ENCODE data around the gene LGALS1. TPM values are rescaled to one million over a fixed set of nuclear protein-coding genes. Genes with fewer than 3 reads are reported as not detected.

The LGALS1 gene
- total RNA-seq, 1 donor: 3,707 TPM

GRCh38 chr22:37704645-37705044 is 29.2 kb downstream of the LGALS1 start:
- H3K4me3 ChIP-seq (ENCODE audit: low read depth, low read length): no peak overlapping the region
- TF ChIP-seq, protein P1, sequence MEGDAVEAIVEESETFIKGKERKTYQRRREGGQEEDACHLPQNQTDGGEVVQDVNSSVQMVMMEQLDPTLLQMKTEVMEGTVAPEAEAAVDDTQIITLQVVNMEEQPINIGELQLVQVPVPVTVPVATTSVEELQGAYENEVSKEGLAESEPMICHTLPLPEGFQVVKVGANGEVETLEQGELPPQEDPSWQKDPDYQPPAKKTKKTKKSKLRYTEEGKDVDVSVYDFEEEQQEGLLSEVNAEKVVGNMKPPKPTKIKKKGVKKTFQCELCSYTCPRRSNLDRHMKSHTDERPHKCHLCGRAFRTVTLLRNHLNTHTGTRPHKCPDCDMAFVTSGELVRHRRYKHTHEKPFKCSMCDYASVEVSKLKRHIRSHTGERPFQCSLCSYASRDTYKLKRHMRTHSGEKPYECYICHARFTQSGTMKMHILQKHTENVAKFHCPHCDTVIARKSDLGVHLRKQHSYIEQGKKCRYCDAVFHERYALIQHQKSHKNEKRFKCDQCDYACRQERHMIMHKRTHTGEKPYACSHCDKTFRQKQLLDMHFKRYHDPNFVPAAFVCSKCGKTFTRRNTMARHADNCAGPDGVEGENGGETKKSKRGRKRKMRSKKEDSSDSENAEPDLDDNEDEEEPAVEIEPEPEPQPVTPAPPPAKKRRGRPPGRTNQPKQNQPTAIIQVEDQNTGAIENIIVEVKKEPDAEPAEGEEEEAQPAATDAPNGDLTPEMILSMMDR (IDR thresholded peaks at IDR 0.05; ENCODE audit: insufficient read depth, low read depth, low read length): no peak
- no peak for DNase-seq (ENCODE audit: low read depth)

GRCh38 chr22:37705205-37705604 is 29.8 kb downstream of the LGALS1 start:
- no peak overlapping the region for H3K4me3 ChIP-seq (ENCODE audit: low read depth, low read length)
- DNase-seq (ENCODE audit: low read depth): no peak
- TF ChIP-seq, protein P1 (IDR thresholded peaks at IDR 0.05; ENCODE audit: insufficient read depth, low read depth, low read length): no peak

- TF ChIP-seq, protein P1 (IDR thresholded peaks at IDR 0.05; ENCODE audit: insufficient read depth, low read depth, low read length): no peak
- no peak for DNase-seq (ENCODE audit: low read depth)
- no peak overlapping the region for H3K4me3 ChIP-seq (ENCODE audit: low read depth, low read length)
Measured at GRCh38 chr22:37708580-37709444, 33.4 kb downstream of the LGALS1 start.

DNA sequence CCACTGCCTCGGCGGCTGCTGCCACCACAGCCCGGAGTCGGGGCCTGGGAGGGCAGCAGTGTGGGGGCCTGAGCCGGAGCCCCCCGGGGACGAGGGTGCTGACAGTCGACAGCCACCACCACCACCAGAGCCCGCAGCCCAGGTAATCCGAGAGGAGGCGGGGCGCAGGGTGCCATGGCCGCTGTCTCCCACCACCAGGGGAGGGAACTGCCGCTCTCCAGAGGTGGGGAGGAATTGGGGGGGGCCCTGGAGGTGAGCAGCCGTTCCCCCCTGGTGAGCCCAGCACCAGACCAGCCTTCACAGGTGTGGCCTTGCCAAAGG is 34.0 kb downstream of the LGALS1 start:
- no peak for DNase-seq (ENCODE audit: low read depth)
- H3K4me3 ChIP-seq (ENCODE audit: low read depth, low read length): no peak overlapping the region
- TF ChIP-seq, protein P1 (IDR thresholded peaks at IDR 0.05; ENCODE audit: insufficient read depth, low read depth, low read length): no peak

DNA sequence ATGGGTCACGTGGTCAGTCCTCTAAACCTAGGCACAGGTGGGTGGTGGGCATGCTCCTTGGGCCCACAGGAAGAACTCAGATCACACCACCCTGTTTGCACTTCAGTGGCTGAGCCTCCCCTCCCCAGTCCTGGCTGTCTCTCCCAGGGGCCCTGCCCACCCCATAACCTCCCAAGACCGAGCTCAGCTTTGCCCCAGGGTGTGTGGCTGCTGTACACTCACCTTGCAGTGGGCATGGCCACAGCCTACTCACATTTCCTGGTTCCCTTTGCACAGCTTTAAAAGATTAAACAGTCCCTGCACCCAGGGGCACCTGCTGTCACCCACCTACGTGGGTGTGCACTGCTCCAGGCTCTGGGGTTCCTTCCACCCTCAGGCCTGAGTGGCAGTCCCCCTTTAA is 35.2 kb downstream of the LGALS1 start:
- no peak overlapping the region for H3K4me3 ChIP-seq (ENCODE audit: low read depth, low read length)
- TF ChIP-seq, protein P1 (IDR thresholded peaks at IDR 0.05; ENCODE audit: insufficient read depth, low read depth, low read length): no peak
- no peak for DNase-seq (ENCODE audit: low read depth)

DNA sequence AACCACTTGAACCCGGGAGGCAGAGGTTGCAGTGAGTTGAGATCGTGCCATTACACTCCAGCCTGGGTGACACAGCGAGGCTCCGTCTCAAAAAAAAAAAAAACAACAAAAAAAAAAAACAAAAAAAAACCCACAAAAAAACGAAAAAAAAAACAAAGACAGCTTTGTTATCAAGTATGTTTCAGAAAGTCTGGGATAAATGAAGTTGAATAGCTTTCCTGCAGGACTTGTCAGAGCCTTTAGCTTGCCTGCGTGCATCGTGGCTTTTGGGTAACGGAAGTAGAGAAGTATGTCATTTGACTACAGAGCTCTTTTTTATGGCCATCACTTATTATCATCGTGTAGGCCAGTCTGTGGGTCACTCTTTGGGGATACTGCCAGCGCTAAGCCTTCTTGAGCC is 36.1 kb downstream of the LGALS1 start:
- no peak overlapping the region for H3K4me3 ChIP-seq (ENCODE audit: low read depth, low read length)
- TF ChIP-seq, protein P1 (IDR thresholded peaks at IDR 0.05; ENCODE audit: insufficient read depth, low read depth, low read length): no peak
- no peak for DNase-seq (ENCODE audit: low read depth)

GRCh38 chr22:37713761-37714160 is 38.3 kb downstream of the LGALS1 start:
- TF ChIP-seq, protein P1 (IDR thresholded peaks at IDR 0.05; ENCODE audit: insufficient read depth, low read depth, low read length): no peak

More at GRCh38 chr22:37713761-37714160, 38.3 kb downstream of the LGALS1 start:
- no peak overlapping the region for H3K4me3 ChIP-seq (ENCODE audit: low read depth, low read length)
- DNase-seq (ENCODE audit: low read depth): no peak

All from fibroblast of villous mesenchyme (primary cell).